Gastrocnemius medialis (tissue), 4 donors: ENCODE data around the gene FOSL2. TPM values are rescaled to one million over a fixed set of nuclear protein-coding genes. Genes with fewer than 3 reads are reported as not detected.

Source experiments
- ATAC-seq, 2 donors: fragments of 150-250 bp; one replicate each; pipeline ENCODE4 v1.9.1; 2016
- DNase-seq, 2 donors: peaks; one replicate each; pipeline ENCODE4 v3.0.0-alpha.2; 2019
- H3K27ac ChIP-seq, 4 donors: fragments of 200-600 bp; sonication (generic); 1 replicate in 1 of 4; 2 replicates in 3 of 4; pipeline ENCODE4 v1.5.1; 2016 to 2018; ENCODE audit warnings: mild to moderate bottlenecking in 2 of 4, moderate library complexity in 1 of 4
- H3K27me3 ChIP-seq, 3 donors: fragments of 200-600 bp; sonication (generic) in 2 of 3; 1 replicate in 1 of 3; 2 replicates in 2 of 3; pipeline versions ENCODE4 v1.5.1 to v1.6.0; 2016 to 2019; ENCODE audit warnings: mild to moderate bottlenecking in 1 of 3, moderate library complexity in 1 of 3
- H3K36me3 ChIP-seq, 2 donors: fragments of 200-600 bp; sonication (generic) in 1 of 2; one replicate each; pipeline ENCODE4 v1.5.1; 2017 to 2018
- H3K4me1 ChIP-seq, 2 donors: fragments of 200-600 bp; sonication (generic) in 1 of 2; one replicate each; pipeline ENCODE4 v1.5.1; 2016 to 2017; ENCODE audit warnings: mild to moderate bottlenecking in 2 of 2
- H3K4me3 ChIP-seq, 4 donors: fragments of 200-600 bp; sonication (generic) in 3 of 4; 1 replicate in 1 of 4; 2 replicates in 3 of 4; pipeline ENCODE4 v1.5.1; 2016 to 2019; ENCODE audit warnings: mild to moderate bottlenecking in 2 of 4
- H3K9me3 ChIP-seq, 3 donors: fragments of 200-600 bp; sonication (generic) in 2 of 3; 1 replicate in 1 of 3; 2 replicates in 2 of 3; pipeline ENCODE4 v1.5.1; 2016 to 2019
- POLR2A ChIP-seq, 2 donors: fragments of 450-650 bp; IDR thresholded peaks; one replicate each; pipeline ENCODE4 v1.6.1; 2017; ENCODE audit warnings: antibody characterized with exemption in 2 of 2, mild to moderate bottlenecking in 2 of 2, moderate library complexity in 2 of 2
- in situ Hi-C, 4 donors: fragments of 200-750 bp; cut with MboI; loops; one replicate each; pipeline versions ENCODE4 v1.15.0 to v1.8.0; 2017; ENCODE audit warnings: low sequenced_read_pairs in 4 of 4
- intact Hi-C: fragments of 100-400 bp; cut with DNase I; formaldehyde crosslinking; loops from one replicate; pipeline ENCODE4 v1.15.1; 2023; ENCODE audit warnings: low total_unique reads
- total RNA-seq, 4 donors: library from RNA; depleted of rRNA; stranded (reverse); fragments of >200 nt; gene quantifications; one replicate each; pipeline versions ENCODE4 v1.1.0 to v1.2.3, GENCODE V29; 2016
- TF ChIP-seq, protein P1 (sequence below), 5 experiments: fragments of 450-650 bp in 3 of 5; fragments of 200-600 bp in 2 of 5; sonication (generic) in 2 of 5; IDR thresholded peaks in 4 of 5; conservative IDR thresholded peaks in 1 of 5; 1 replicate in 4 of 5; 2 replicates in 1 of 5; pipeline ENCODE4 v1.5.1; 2016 to 2019; ENCODE audit warnings: antibody characterized with exemption in 5 of 5, mild to moderate bottlenecking in 3 of 5, moderate library complexity in 3 of 5

FOSL2 gene
- total RNA-seq, 4 donors from 2014 or later, result 193 to 214 (median 210) TPM

DNA sequence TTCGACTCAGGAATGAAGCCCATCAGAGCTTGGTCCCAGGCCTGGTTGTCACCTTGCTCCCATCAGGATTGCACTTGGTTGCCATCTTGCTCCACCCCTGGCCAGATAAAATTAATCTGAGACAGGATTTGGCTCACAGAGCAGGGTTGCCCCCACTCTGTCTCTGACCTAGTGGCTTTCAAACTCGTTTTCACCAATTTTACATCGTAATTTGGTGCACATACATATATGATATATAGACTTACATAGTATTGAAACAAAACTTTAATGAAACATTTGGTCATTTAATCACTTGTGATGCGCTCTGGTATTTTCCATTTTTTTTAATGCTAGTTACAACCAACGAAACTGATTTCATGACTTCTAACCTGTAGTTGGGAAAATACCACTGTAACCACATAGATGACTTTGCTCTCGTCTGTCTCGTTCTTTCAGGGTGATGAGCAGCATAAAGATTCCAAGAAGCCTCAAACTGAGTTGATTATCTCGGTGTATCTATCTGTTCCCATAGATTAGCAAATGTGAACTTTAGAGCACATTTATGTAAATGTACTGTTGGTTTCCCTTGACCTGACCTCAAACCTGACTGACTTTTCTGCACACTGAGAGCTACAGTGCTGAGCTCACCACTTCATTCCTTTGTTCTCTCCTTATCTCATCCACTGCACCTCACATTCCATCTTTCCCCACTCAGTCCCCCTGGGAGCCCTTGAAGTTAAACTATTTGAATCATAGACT is 72.7 kb downstream of the FOSL2 start:
- TF ChIP-seq, protein P1, sequence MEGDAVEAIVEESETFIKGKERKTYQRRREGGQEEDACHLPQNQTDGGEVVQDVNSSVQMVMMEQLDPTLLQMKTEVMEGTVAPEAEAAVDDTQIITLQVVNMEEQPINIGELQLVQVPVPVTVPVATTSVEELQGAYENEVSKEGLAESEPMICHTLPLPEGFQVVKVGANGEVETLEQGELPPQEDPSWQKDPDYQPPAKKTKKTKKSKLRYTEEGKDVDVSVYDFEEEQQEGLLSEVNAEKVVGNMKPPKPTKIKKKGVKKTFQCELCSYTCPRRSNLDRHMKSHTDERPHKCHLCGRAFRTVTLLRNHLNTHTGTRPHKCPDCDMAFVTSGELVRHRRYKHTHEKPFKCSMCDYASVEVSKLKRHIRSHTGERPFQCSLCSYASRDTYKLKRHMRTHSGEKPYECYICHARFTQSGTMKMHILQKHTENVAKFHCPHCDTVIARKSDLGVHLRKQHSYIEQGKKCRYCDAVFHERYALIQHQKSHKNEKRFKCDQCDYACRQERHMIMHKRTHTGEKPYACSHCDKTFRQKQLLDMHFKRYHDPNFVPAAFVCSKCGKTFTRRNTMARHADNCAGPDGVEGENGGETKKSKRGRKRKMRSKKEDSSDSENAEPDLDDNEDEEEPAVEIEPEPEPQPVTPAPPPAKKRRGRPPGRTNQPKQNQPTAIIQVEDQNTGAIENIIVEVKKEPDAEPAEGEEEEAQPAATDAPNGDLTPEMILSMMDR (IDR thresholded peaks at IDR 0.05 in 4 of 5, conservative IDR thresholded peaks at IDR 0.05 in 1 of 5), result no peak
- no peak for TF ChIP-seq POLR2A (IDR thresholded peaks at IDR 0.05)
- intact Hi-C loops, result no loop called here
- no peaks in the 10 kb centered on the region for H3K9me3 ChIP-seq
- no peak for DNase-seq
- H3K4me1 ChIP-seq, result no peaks in the 10 kb centered on the region
- in situ Hi-C loops, result no loop called here
- ATAC-seq, result no peak
- no peaks in the 10 kb centered on the region for H3K36me3 ChIP-seq
- no peaks in the 10 kb centered on the region for H3K27me3 ChIP-seq
- no peak overlapping the region for H3K27ac ChIP-seq
- H3K4me3 ChIP-seq, result no peak overlapping the region

Other genes starting within 250 kb of the FOSL2 start
- 1 to 10 TPM; 1.2 to 4.3 (median 2.8) TPM for gene PLB1, start 103.2 kb downstream of the FOSL2 start, total RNA-seq